ENCODE measurements around the gene MID1IP1. TPM values are rescaled to one million over a fixed set of nuclear protein-coding genes. Genes with fewer than 3 reads are reported as not detected.

Gene MID1IP1, protein sequence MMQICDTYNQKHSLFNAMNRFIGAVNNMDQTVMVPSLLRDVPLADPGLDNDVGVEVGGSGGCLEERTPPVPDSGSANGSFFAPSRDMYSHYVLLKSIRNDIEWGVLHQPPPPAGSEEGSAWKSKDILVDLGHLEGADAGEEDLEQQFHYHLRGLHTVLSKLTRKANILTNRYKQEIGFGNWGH
- 11.0 TPM for polyA plus RNA-seq (ENCODE audit: insufficient read length)

- DNase-seq (ENCODE audit: low read depth): peak; percentile 75
These were observed at the start of gene MID1IP1 for GRCh38 chrX:38800981-38801845. TSS of gene MID1IP1 (plus strand) at chrX:38801459. CDS start at chrX:38804947, 3,488 bp downstream.

DNA sequence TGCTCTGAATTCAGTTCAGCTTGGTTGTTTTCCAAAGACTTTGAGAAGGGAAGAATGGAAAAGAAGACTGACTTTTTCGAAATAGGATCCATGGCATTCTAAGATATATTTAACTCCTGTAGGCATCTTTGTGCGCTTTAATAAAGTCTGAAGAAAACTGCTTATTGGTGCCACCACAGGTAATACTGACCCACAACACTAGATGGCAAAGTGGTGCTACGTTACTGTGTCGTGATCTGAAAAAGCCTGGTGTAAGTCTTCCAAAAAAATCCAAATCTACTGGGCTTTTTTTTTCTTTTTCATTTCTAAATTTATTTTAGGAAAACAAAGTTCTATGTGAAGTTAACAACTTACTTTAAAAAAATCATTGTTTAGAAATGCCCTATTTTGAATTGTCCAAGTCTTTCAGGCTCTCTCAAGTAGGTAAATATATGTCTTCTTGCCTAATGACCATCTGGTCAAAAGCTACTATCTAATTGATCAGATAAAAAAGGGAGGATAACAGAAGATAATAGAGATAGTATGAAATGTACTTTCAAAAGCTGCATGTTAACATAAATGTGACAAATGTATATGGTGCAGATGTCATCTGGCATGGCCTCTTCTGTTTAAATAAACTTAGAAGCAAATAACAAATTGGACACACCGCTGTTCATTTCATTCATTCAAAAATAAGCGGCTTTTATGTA lies 47.0 kb upstream of the MID1IP1 start:
- DNase-seq (ENCODE audit: low read depth): peak; percentile 47

DNA sequence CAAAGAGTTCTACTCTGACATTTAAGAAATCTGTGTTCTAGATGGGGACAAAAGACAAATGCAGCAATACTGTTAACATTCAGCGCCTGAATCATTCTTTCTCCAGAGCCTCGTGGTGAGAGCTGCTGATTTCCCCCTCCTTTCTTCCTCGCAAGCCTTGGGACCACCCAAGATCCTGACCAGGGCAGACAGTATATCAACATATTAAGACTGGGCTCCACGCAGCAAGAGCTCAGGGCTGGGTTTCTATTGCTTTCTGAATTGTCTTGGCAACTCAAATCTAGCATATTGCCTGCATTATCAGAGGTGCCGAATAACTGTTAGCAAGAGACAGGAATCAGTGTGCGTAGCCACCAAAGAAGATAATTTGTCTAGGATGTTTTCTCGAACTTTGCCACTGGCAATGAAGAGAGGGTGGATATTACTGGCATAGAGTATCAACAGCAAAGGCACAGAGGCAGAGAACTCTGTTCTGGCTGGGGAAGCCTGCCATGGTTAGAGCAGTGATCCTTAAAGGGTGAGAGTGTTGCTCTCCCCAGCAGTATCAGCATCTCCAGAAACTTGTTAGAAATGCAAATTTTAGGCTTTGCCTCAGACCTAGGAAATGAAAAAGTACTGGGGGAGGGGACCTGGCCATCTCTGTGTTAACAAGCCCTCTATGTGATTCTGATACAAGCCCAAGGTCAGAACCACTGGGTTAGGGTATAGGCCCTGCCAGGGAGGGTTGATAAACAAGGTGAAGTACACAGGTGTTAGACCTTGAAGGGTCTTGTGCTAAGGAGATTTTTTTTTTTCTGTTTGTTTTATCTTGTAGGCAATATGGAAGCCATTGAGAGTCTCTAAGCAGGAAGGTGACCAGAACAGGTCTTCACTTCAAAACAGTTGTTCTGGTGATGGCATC lies 46.2 kb upstream of the MID1IP1 start:
- DNase-seq (ENCODE audit: low read depth): no peak

GRCh38 chrX:38760883-38761282 lies 40.4 kb upstream of the MID1IP1 start:
- no peak for DNase-seq (ENCODE audit: low read depth)

- no peak for DNase-seq (ENCODE audit: low read depth)
These were observed 33.2 kb upstream of the MID1IP1 start for GRCh38 chrX:38768079-38768478.

GRCh38 chrX:38770152-38770551 lies 31.1 kb upstream of the MID1IP1 start:
- no peak for DNase-seq (ENCODE audit: low read depth)

DNA sequence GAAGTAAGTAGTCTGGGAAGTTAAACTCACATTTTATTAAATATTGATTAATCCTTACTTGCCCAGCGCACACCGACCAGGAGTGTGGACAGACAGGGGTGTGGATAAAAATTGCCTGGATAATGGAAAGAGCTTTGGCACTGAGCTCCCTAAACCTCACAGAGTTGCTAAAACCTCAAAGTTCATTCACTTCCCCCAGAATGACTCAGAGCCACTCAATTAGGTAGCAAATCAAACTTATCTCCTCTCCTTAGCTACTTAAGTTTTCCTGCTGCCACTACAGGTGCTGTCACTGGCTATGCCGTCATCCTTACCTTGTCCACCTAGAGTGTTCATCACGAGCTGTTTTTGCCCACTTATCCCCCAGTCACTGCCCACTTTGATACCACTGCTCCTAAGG lies 27.0 kb upstream of the MID1IP1 start:
- DNase-seq (ENCODE audit: low read depth): no peak

- no peak for DNase-seq (ENCODE audit: low read depth)
These were observed 4.3 kb upstream of the MID1IP1 start for GRCh38 chrX:38796946-38797345.

DNA sequence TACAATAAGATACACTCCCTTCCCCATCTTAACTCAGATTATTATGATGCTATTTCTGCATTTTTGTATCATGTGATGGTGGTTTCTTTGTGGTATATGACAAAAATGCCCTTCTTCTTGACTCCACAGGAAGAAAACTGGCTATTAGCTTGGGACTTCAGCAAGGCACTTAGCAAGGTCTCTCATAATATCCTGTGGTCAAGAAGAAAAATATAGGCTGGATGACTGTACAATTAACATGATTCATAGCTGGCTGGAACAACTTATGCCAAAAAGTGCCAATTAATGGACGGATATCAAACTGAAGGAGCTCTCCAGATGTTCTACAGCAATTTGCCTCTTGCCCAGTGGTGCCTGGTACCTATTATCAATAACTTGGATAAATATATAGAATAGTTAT lies 2.3 kb upstream of the MID1IP1 start:
- DNase-seq (ENCODE audit: low read depth): no peak

- no peak for DNase-seq (ENCODE audit: low read depth)
These were observed 1.2 kb upstream of the MID1IP1 start for GRCh38 chrX:38799995-38800580.

GRCh38 chrX:38803243-38803587 lies 2.0 kb downstream of the MID1IP1 start:
- no peak for DNase-seq (ENCODE audit: low read depth)

- DNase-seq (ENCODE audit: low read depth): no peak
These were observed 2.6 kb downstream of the MID1IP1 start for GRCh38 chrX:38803588-38804431.

DNA sequence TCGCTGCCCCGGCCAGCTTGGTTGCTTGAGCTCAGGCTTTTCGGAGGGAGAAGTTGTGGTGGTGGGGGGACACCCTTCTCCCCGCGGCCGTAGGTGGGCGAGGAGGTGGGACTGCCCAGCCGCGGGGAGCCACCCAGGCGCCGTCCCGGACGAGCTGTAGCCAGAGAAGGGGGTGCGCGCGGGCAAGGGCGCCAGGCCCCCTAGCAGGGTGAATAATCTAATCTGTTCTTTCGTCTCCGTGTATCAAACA lies 3.1 kb downstream of the MID1IP1 start:
- no peak for DNase-seq (ENCODE audit: low read depth)

GRCh38 chrX:38804682-38805431 lies 3.6 kb downstream of the MID1IP1 start:
- DNase-seq (ENCODE audit: low read depth): no peak

GRCh38 chrX:38805432-38806389 lies 4.5 kb downstream of the MID1IP1 start:
- DNase-seq (ENCODE audit: low read depth): no peak

DNA sequence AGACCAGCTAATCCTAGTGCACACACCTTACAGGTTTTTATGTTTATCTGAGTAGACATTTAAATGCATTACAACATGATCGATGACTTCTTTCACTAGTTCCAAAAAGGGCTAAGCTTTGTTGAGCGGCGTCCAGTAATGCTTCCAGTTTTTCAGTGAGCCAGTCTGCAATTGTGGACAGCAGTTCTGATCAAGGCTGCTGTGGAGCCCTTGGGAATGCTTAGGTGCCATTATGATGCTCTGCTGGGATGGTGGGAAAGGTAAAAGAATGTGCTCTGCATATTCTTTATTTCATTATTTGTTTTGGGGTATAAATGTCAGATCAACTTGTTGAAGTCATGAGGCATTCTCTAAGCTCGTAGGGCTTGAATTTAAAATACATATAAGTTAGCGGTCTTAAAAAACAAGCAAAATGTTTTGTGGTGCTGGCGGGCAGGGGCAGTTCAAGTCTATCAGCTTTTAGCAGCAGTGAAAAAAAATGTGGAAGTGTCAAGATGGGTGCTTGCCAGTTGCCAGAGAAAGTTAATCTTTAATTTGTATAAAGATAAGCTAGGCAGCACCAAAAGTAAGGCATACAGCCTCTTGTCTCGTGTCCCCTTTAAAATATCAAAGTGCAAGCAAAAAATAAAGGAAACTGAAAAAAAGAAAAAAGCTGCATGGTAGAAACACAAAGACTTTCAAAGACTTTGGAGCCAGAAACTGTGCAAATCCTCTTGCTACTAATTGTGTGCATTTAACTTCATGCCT lies 5.8 kb downstream of the MID1IP1 start:
- no peak for DNase-seq (ENCODE audit: low read depth)

- DNase-seq (ENCODE audit: low read depth): no peak
These were observed 6.6 kb downstream of the MID1IP1 start for GRCh38 chrX:38807873-38808272.
